Brain microvascular endothelial cell (primary cell): ENCODE measurements around the gene ISLR.

ENCODE experiments used
- DNase-seq: peaks from one replicate; pipeline ENCODE4 v3.0.0-alpha.2; 2020
- H3K27ac ChIP-seq: fragments of 250-450 bp; sonication (Bioruptor Pico); 2 replicates; pipeline ENCODE4 v1.5.1; 2020; ENCODE audit warnings: mild to moderate bottlenecking, moderate library complexity
- H3K27me3 ChIP-seq: fragments of 250-450 bp; sonication (Bioruptor Pico); replicated peaks from 2 replicates; pipeline ENCODE4 v1.5.1; 2020; ENCODE audit warnings: mild to moderate bottlenecking
- H3K36me3 ChIP-seq: fragments of 250-450 bp; sonication (Bioruptor Pico); replicated peaks from 2 replicates; pipeline ENCODE4 v1.5.1; 2020; ENCODE audit warnings: mild to moderate bottlenecking
- H3K4me3 ChIP-seq: 2 replicates; pipeline ENCODE4 v1.5.1; 2011; ENCODE audit warnings: low read depth, mild to moderate bottlenecking, control low read depth, low read length, moderate library complexity
- CTCF ChIP-seq: IDR thresholded peaks from 2 replicates; pipeline ENCODE4 v1.5.1; 2011; ENCODE audit warnings: low read depth, mild to moderate bottlenecking, moderate library complexity, low read length, control low read depth, inconsistent platforms; ENCODE audit errors: missing control alignments
- in situ Hi-C: cut with HindIII; loops from 2 replicates; pipeline ENCODE4 v1.10.0; 2017; ENCODE audit warnings: low sequenced_read_pairs, low pct_ligation_motif_present

ISLR gene

GRCh38 chr15:74128785-74129585 is 44.5 kb upstream of the ISLR start:
- Histone ChIP-seq H3K4me3 (no peak overlapping the region), H3K27me3 (peaks cover 62% of the 10 kb centered on the region), H3K36me3 (no peaks in the 10 kb centered on the region), H3K27ac (no peak overlapping the region)
- in situ Hi-C loops = no loop called here
- TF ChIP-seq CTCF = no peak
- DNase-seq = no peak

DNA sequence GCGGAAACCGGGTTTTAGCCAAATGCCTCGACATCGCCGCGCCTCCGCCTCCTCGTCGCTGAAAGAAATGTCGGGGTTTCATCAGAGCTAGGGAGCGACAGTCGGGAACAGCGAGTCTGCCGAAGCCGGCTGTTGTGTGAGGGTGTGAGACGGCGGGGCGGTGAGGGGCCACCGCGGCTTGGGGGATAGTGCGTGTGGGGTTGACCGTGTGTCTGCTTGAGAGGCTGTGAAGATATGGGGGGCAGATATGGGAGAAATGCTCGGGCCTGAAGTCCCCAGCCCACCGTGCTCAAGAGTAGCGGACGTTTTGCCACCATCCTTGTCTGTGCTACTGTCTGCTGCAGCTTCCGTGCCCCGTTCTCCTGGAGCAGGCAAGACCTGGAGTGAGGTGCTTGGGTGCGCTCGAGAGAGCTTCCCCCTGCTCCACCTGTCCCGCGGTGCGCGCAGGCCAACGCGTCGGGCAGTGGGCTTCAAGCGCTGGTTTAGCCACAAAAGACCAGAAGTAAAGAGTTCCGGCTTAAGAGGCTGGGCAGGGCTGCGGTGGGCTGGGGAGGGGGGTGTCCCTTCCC is 43.8 kb upstream of the ISLR start:
- H3K27ac ChIP-seq = no peak overlapping the region
- DNase-seq = no peak
- in situ Hi-C loops = no loop called here
- no peak for TF ChIP-seq CTCF
- H3K36me3 ChIP-seq = no peaks in the 10 kb centered on the region
- H3K4me3 ChIP-seq = peak overlapping the region; percentile 5
- H3K27me3 ChIP-seq = peaks cover 69% of the 10 kb centered on the region

GRCh38 chr15:74130155-74130848 is 43.2 kb upstream of the ISLR start, which contains the start of gene ISLR2:
ISLR2 (plus strand) TSS chr15:74130586; CDS start chr15:74132755, 2,169 bp downstream.
- no peak within 1 kb of the TSS for H3K27ac ChIP-seq
- peaks cover 72% of the 10 kb centered on the region for H3K27me3 ChIP-seq
- no peak for DNase-seq
- in situ Hi-C loops = no loop called here
- no peaks in the 10 kb centered on the region for H3K36me3 ChIP-seq
- no peak for TF ChIP-seq CTCF
- peak within 1 kb of the TSS; percentile 5 for H3K4me3 ChIP-seq

- Histone ChIP-seq H3K27ac (no peak overlapping the region), H3K27me3 (peaks cover 69% of the 10 kb centered on the region), H3K36me3 (no peaks in the 10 kb centered on the region), H3K4me3 (no peak overlapping the region)
- in situ Hi-C loops = no loop called here
- TF ChIP-seq CTCF = no peak
- no peak for DNase-seq
These were observed 42.5 kb upstream of the ISLR start for GRCh38 chr15:74130849-74131627.

- in situ Hi-C loops = no loop called here
- no peak for TF ChIP-seq CTCF
These were observed 41.7 kb upstream of the ISLR start for GRCh38 chr15:74131628-74132413.

More at GRCh38 chr15:74131628-74132413, 41.7 kb upstream of the ISLR start:
- no peaks in the 10 kb centered on the region for H3K36me3 ChIP-seq
- H3K27ac ChIP-seq = no peak overlapping the region
- H3K4me3 ChIP-seq = no peak overlapping the region
- DNase-seq = no peak
- peaks cover 69% of the 10 kb centered on the region for H3K27me3 ChIP-seq
